T-cell (primary cell): ENCODE results near the gene AMZ1. TPM values are rescaled to one million over a fixed set of nuclear protein-coding genes. Genes with fewer than 3 reads are reported as not detected.
"Not testable (repeated sequence)": the region's sequence is repeated elsewhere in the genome, so short reads cannot be mapped to it uniquely, and the experiment has no call there.

ENCODE experiments used
- ATAC-seq, 4 experiments: fragments of 200-7000 bp in 3 of 4; fragments of 150-1000 bp in 1 of 4; cut with Tn5 transposase; replicated peaks in 1 of 4; 1 replicate in 3 of 4; 2 replicates in 1 of 4; pipeline ENCODE4 v1.10.0; 2021; ENCODE audit warnings: moderate library complexity in 3 of 4, mild to moderate bottlenecking in 2 of 4, moderate number of reproducible peaks in 1 of 4
- CTCF ChIA-PET, 2 donors: fragments of 300-600 bp; sonication (Branson Sonifier 250); formaldehyde crosslinking; loops; one replicate each; lab custom pipeline; 2022; ENCODE audit warnings: antibody characterized with exemption in 2 of 2; lab: Charles Lee
- POLR2A ChIA-PET, 2 donors: fragments of 300-600 bp; sonication (Branson Sonifier 250); formaldehyde crosslinking; loops; one replicate each; lab custom pipeline; 2022; ENCODE audit warnings: antibody characterized with exemption in 2 of 2; lab: Charles Lee
- DNase-seq, 35 experiments: peaks; one replicate each; pipeline versions ENCODE4 v3.0.0 to v3.0.0-alpha.2; 2013 to 2023
- H3K27ac ChIP-seq: one replicate; pipeline ENCODE4 v1.5.1; 2013; ENCODE audit warnings: low read length
- H3K27me3 ChIP-seq, 2 experiments: replicated peaks in 1 of 2; 1 replicate in 1 of 2; 2 replicates in 1 of 2; pipeline versions ENCODE4 v1.6.1 to v1.7.0; 2013; ENCODE audit warnings: low read length in 1 of 2, mixed read lengths in 1 of 2; ENCODE audit not compliant: control insufficient read depth in 2 of 2, insufficient read depth in 2 of 2; ENCODE audit errors: extremely low read depth in 1 of 2
- H3K36me3 ChIP-seq, 2 donors: 1 replicate in 1 of 2; 2 replicates in 1 of 2; pipeline versions ENCODE4 v1.6.1 to v1.7.0; 2013; ENCODE audit warnings: low read length in 1 of 2; ENCODE audit not compliant: control insufficient read depth in 2 of 2, insufficient read depth in 1 of 2; ENCODE audit errors: extremely low read depth in 1 of 2
- H3K4me1 ChIP-seq, 2 experiments: 1 replicate in 1 of 2; 2 replicates in 1 of 2; pipeline versions ENCODE4 v1.6.1 to v1.7.0; 2013; ENCODE audit warnings: low read length in 2 of 2, mixed read lengths in 1 of 2; ENCODE audit not compliant: insufficient read depth in 2 of 2, control insufficient read depth in 1 of 2; ENCODE audit errors: extremely low read depth in 1 of 2
- H3K4me3 ChIP-seq, 2 donors: 1 replicate in 1 of 2; 2 replicates in 1 of 2; pipeline versions ENCODE4 v1.5.1 to v1.7.0; 2013; ENCODE audit warnings: mild to moderate bottlenecking in 2 of 2, low read length in 1 of 2, moderate library complexity in 1 of 2; ENCODE audit not compliant: control insufficient read depth in 1 of 2; ENCODE audit errors: extremely low read depth in 1 of 2
- H3K9me3 ChIP-seq: 2 replicates; pipeline ENCODE4 v1.7.0; 2013
- H3K27ac Mint-ChIP-seq, 2 donors: one replicate each; pipeline ENCODE4 v1.8.0; 2020 to 2021; ENCODE audit warnings: mild to moderate bottlenecking in 2 of 2, mixed read lengths in 2 of 2
- H3K27me3 Mint-ChIP-seq, 2 donors: one replicate each; pipeline ENCODE4 v1.8.0; 2021 to 2022; ENCODE audit warnings: mixed read lengths in 2 of 2
- H3K36me3 Mint-ChIP-seq: one replicate; pipeline ENCODE4 v1.8.0; 2021; ENCODE audit warnings: mixed read lengths
- H3K4me1 Mint-ChIP-seq, 3 donors: one replicate each; pipeline ENCODE4 v1.8.0; 2020 to 2022; ENCODE audit warnings: mixed read lengths in 3 of 3, mild to moderate bottlenecking in 1 of 3
- H3K4me3 Mint-ChIP-seq, 3 donors: one replicate each; pipeline ENCODE4 v1.8.0; 2020 to 2022; ENCODE audit warnings: mild to moderate bottlenecking in 3 of 3, mixed read lengths in 3 of 3, moderate library complexity in 3 of 3
- H3K9me3 Mint-ChIP-seq, 3 donors: one replicate each; pipeline ENCODE4 v1.8.0; 2020 to 2022; ENCODE audit warnings: mixed read lengths in 3 of 3
- WGBS: methylation state at CpG from one replicate; pipeline ENCODE4 v1.1.5; 2013; ENCODE audit warnings: missing lambda C conversion rate; ENCODE audit not compliant: insufficient coverage; 5-methylcytosine and 5-hydroxymethylcytosine counted together
- total RNA-seq, 35 experiments: library from RNA in 6 of 35; stranded (reverse) in 6 of 35; fragments of 120-200 nt in 1 of 35; gene quantifications; one replicate each; pipeline versions ENCODE4 v1.2.1 to v1.2.4 and lab custom pipeline; 2013 to 2026

The AMZ1 gene
- total RNA-seq, 5 donors from 2014 or later (not counting 1 experiment from before 2014, with no cell fraction given): 0.09 to 0.79 (median 0.30) TPM

DNA sequence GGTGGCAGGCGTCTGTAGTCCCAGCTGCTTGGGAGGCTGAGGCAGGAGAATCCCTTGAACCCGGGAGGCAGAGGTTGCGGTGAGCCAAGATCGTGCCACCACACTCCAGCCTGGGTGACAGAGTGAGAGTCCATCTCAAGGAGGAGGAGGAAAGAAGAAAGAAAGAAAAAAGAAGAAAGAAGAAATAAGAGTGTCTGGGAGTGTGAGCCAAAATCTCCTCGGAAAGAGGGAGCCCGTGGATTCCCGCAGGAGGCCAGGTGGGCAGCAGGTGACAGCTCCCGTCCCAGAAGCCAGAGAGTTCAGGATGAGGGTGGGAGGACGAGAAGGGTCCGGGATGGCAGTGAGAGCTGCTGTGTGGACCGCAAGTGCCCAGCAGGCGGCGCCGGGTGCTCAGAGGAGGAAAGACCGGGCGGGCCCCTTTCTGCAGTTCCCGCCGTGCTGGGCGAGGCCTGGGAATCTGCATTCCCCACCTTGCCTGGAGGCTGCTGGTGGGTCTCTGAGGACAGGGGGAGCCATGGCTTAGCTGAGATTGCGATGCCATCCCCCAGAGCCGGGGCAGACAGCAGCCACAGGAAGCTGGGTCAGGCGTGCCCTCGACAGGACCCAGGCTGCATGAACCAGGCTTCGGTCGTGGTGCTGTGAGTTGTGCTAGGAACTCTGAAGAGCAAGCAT is 17.1 kb upstream of the AMZ1 start:
- no peak overlapping the region for H3K27ac Mint-ChIP-seq

DNA sequence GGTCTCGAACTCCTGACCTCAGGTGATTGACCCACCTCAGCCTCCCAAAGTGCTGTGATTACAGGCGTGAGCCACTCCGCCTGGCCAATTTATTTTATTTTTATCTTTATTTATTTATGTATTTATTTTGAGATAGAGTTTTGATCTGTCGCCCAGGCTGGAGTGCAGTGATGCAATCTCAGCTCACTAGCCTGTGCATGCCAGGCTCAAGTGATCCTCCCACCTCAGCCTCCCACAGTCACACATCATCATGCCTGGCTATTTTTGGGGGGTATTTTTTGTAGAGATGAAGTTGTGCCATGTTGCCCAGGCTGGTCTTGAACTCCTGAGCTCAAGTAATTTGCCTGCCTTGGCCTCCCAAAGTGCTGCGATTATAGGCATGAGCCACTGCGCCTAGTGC is 14.8 kb upstream of the AMZ1 start:
- H3K27me3 Mint-ChIP-seq: peaks cover 8 to 10% of the 10 kb centered on the region in 2 donors
- H3K9me3 Mint-ChIP-seq, H3K27ac ChIP-seq, H3K4me3 Mint-ChIP-seq, H3K4me1 Mint-ChIP-seq, ATAC-seq, H3K4me1 ChIP-seq, DNase-seq, H3K36me3 ChIP-seq, H3K4me3 ChIP-seq, H3K9me3 ChIP-seq, H3K27ac Mint-ChIP-seq, POLR2A ChIA-PET, H3K36me3 Mint-ChIP-seq: not testable (repeated sequence)
- CTCF ChIA-PET: interaction anchor here (0.8 to 1.7 kb wide), 2 partner anchors 37 to 38 kb away, joined by 3 to 4 read pairs; no protein-coding TSS in a partner anchor
- H3K27me3 ChIP-seq: peaks cover 0 to 31% of the 10 kb centered on the region in 2 experiments
- 100% methylated on average over 1 of the region's 6 CpGs for WGBS

More for the DNA sequence above, 17.1 kb upstream of the AMZ1 start:
- peaks cover 6 to 9% (median 7%) of the 10 kb centered on the region in 3 donors for H3K4me1 Mint-ChIP-seq
- Histone ChIP-seq H3K36me3 (no peaks in the 10 kb centered on the region), H3K4me3 (no peak overlapping the region), H3K9me3 (no peaks in the 10 kb centered on the region), H3K27me3 (peaks cover 0 to 50% of the 10 kb centered on the region in 2 experiments), H3K27ac (no peak overlapping the region), H3K4me1 (peaks cover 0 to 9% of the 10 kb centered on the region in 2 experiments)
- 14% methylated on average over 10 of the region's 25 CpGs for WGBS
- H3K9me3 Mint-ChIP-seq: no peaks in the 10 kb centered on the region
- H3K27me3 Mint-ChIP-seq: peaks cover 10 to 13% of the 10 kb centered on the region in 2 donors
- POLR2A ChIA-PET: no interaction called here
- DNase-seq: peak in 34 of 35 experiments; percentile 30 to 80 (median 54)
- peak; percentile 90 to 93 (median 90) for ATAC-seq
- H3K36me3 Mint-ChIP-seq: no peaks in the 10 kb centered on the region
- CTCF ChIA-PET: interaction anchor here (0.5 to 1.2 kb wide), 3 partner anchors 39 to 329 kb away, joined by 3 to 8 read pairs (median 3); no protein-coding TSS in a partner anchor
- peak overlapping the region in 1 of 3 donors; percentile 39 for H3K4me3 Mint-ChIP-seq

DNA sequence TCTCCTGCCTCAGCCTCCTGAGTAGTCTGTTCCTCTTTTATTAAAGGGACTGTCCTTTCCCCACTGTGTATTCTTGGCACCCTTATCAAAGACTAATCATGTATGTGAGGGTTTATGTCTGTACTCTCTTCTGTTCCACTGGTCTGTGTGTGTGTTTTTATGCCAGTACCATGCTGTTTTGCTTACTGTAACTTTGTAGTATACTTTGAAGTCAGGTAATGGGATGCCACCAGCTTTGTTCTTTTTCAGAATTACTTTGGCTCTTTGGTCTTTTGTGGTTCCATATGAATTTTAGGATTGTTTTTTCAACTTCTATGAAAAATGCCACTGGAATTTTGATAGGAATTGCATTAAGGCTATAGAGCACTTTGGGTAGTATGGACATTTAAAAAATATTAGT is 14.1 kb upstream of the AMZ1 start:
- Histone ChIP-seq H3K4me3 (no peak overlapping the region), H3K27me3 (peaks cover 0 to 27% of the 10 kb centered on the region in 2 experiments), H3K27ac (no peak overlapping the region), H3K36me3 (no peaks in the 10 kb centered on the region), H3K4me1 (peaks cover 0 to 9% of the 10 kb centered on the region in 2 experiments), H3K9me3 (no peaks in the 10 kb centered on the region)
- Mint-ChIP-seq H3K36me3 (no peaks in the 10 kb centered on the region), H3K4me1 (peaks cover 6 to 9% (median 7%) of the 10 kb centered on the region in 3 donors), H3K27me3 (peaks cover 8 to 10% of the 10 kb centered on the region in 2 donors), H3K27ac (no peak overlapping the region), H3K4me3 (no peak overlapping the region), H3K9me3 (no peaks in the 10 kb centered on the region)
- POLR2A ChIA-PET: no interaction called here
- no peak for ATAC-seq
- CTCF ChIA-PET: interaction anchor here in 1 of 2 donors (1.7 kb wide), 1 partner anchor 37 kb away, joined by 4 read pairs; no protein-coding TSS in a partner anchor
- no peak for DNase-seq

DNA sequence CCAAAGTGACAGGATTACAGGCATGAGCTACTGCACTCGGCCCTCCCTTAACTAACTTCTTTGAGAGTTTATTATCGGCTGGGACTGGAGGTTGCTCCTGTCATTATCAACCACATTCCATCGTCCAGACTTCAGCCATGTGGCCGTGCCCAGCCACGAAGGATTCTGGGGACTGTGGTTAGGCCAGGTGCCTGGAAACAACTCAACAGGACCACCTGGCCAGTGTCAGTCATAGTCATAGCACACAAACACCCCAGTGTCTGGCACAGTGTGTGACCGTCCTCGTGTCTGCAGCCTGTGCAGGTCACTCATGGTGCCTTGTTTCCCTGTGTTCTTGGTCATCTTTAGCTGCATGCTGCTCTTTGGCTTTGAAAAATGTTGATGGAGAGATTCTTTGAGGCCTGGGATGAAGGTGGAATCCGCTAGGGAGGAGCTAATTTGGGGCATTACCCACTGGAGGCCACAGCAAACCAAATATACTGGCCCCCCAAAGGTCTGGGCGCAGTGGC is 12.7 kb upstream of the AMZ1 start:
- Histone ChIP-seq H3K4me1 (peaks cover 0 to 9% of the 10 kb centered on the region in 2 experiments), H3K27me3 (peaks cover 0 to 24% of the 10 kb centered on the region in 2 experiments), H3K4me3 (no peak overlapping the region), H3K27ac (no peak overlapping the region), H3K36me3 (no peaks in the 10 kb centered on the region), H3K9me3 (no peaks in the 10 kb centered on the region)
- Mint-ChIP-seq H3K9me3 (no peaks in the 10 kb centered on the region), H3K4me3 (no peak overlapping the region), H3K27me3 (peaks cover 7 to 9% of the 10 kb centered on the region in 2 donors), H3K4me1 (peaks cover 6 to 9% (median 7%) of the 10 kb centered on the region in 3 donors), H3K36me3 (no peaks in the 10 kb centered on the region), H3K27ac (no peak overlapping the region)
- ChIA-PET POLR2A (no interaction called here), CTCF (interaction anchor here in 1 of 2 donors (1.1 kb wide), 1 partner anchor 35 kb away, joined by 3 read pairs; no protein-coding TSS in a partner anchor)
- 100% methylated on average over 1 of the region's 9 CpGs for WGBS
- no peak for DNase-seq
- ATAC-seq: no peak

DNA sequence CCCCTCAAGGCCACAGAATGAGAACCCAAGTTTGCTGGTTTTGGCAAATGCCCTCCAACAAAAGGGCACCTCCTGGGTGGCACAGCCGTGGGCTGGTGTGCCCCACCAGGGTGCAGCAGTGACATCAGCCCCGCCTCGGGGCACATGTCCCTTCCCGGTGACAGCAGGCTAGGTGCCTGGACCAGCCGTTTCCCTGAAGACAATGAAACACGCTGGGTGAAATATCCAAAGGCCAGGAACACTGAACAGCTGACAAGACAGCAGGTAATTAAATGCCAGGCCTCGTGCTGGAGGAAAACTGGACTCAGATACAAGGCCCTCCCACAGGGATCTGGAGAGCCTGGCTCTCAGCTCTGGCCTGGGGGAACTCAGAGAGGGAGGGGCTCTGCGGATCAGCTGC is 11.4 kb upstream of the AMZ1 start:
- H3K36me3 ChIP-seq, H3K27me3 Mint-ChIP-seq, H3K4me1 Mint-ChIP-seq, H3K27ac Mint-ChIP-seq, CTCF ChIA-PET, H3K9me3 ChIP-seq, DNase-seq, H3K9me3 Mint-ChIP-seq, H3K27ac ChIP-seq, H3K4me3 ChIP-seq, H3K4me3 Mint-ChIP-seq, POLR2A ChIA-PET, H3K4me1 ChIP-seq, H3K36me3 Mint-ChIP-seq, ATAC-seq: not testable (repeated sequence)
- peaks cover 0 to 21% of the 10 kb centered on the region in 2 experiments for H3K27me3 ChIP-seq
- 93% methylated on average over 3 of the region's 8 CpGs for WGBS

DNA sequence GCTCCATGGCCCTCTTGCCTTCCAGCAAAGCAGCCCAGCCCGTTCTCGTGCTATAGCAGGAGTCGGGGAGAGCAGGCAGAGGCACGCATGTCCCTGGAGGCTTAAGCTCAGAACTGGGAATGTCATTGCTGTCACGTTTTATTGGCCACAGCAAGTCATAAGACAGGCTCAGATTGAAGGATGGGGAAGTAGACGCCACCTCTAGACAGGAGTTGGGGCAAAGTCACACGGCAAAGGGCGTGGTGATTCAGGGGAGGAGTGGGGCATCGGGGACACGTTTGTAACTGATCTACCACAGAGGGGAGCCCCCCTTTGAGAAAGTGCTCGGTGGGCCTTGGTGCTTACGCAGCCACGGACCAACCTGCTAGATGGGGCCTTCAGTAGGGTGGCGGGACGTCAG is 9.5 kb upstream of the AMZ1 start:
- H3K36me3 Mint-ChIP-seq, H3K36me3 ChIP-seq, H3K9me3 ChIP-seq, H3K27me3 Mint-ChIP-seq, H3K27ac Mint-ChIP-seq, H3K9me3 Mint-ChIP-seq, H3K4me3 Mint-ChIP-seq, POLR2A ChIA-PET, H3K4me3 ChIP-seq, CTCF ChIA-PET, DNase-seq, H3K4me1 ChIP-seq, ATAC-seq, H3K27ac ChIP-seq, H3K4me1 Mint-ChIP-seq: not testable (repeated sequence)
- WGBS: 87% methylated on average over 5 of the region's 15 CpGs
- H3K27me3 ChIP-seq: peaks cover 0 to 27% of the 10 kb centered on the region in 2 experiments
